GM20000 (cell line): Measurements from ENCODE around the gene LRP1.

Experiments
- DNase-seq: peaks from one replicate; pipeline ENCODE4 v3.0.0; 2012; ENCODE audit warnings: low spot score
- TF ChIP-seq, protein P1 (sequence below): IDR thresholded peaks from 2 replicates; pipeline ENCODE4 v1.5.1; 2012; ENCODE audit warnings: mild to moderate bottlenecking, control low read depth; ENCODE audit errors: extremely low read depth, missing control alignments

LRP1 gene

DNA sequence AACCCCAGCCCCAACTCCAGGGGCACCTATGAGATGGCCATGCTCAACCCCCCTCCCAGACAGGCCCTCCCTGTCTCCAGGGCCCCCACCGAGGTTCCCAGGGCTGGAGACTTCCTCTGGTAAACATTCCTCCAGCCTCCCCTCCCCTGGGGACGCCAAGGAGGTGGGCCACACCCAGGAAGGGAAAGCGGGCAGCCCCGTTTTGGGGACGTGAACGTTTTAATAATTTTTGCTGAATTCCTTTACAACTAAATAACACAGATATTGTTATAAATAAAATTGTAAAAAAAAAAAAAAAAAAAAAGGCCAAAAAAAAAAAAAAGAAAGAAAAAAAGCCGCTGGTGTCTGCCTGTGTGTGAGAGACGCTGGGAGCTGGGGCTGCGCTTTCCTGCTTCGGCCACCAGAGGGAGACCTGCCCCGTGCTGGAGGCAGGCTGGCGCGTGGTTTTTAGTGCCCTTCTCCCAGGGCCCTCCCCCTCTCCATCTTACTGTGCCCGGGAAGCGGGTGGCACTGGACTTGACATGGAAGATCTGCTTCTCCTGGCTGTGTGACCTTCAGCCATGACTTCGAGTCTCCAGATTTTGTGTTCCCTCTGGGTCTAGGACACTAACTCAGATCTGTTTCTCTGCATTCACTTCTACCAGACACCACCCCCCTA lies 84.9 kb downstream of the LRP1 start:
- TF ChIP-seq, protein P1, sequence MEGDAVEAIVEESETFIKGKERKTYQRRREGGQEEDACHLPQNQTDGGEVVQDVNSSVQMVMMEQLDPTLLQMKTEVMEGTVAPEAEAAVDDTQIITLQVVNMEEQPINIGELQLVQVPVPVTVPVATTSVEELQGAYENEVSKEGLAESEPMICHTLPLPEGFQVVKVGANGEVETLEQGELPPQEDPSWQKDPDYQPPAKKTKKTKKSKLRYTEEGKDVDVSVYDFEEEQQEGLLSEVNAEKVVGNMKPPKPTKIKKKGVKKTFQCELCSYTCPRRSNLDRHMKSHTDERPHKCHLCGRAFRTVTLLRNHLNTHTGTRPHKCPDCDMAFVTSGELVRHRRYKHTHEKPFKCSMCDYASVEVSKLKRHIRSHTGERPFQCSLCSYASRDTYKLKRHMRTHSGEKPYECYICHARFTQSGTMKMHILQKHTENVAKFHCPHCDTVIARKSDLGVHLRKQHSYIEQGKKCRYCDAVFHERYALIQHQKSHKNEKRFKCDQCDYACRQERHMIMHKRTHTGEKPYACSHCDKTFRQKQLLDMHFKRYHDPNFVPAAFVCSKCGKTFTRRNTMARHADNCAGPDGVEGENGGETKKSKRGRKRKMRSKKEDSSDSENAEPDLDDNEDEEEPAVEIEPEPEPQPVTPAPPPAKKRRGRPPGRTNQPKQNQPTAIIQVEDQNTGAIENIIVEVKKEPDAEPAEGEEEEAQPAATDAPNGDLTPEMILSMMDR = peak; percentile 95

DNA sequence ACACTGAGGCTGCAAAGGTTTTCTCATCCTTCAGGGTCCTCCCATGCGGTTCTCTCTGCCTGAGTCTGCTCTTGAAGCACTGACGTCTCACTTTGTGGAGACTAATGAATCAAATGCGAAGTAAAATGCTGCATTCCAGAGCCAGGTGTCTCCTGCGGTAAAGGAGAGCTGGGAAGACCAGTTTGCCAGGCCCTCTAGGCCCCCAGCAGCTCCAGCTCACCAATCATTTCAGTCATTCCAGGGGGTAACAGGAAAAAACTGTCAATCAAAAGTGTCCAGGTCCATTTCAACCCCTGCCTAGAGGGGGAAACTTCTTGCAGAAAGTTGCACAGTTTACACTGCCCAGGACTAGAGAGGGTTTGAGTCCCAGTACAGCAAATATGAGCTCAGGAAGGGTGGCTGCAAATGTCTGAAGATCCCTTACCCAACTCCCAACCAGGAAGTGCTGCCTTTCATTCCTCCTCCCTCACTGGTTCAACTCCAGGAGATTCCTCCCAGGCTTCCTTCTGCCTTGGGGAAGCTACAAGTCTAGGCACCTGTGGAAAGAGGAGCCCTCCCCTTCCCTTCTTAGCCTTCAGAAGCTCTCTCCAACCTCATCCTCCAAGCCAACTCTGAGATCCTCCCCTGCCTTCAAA lies 85.6 kb downstream of the LRP1 start:
- TF ChIP-seq, protein P1 = no peak
- DNase-seq = no peak

More for the DNA sequence above, 84.9 kb downstream of the LRP1 start:
- DNase-seq = peak; percentile 92

DNA sequence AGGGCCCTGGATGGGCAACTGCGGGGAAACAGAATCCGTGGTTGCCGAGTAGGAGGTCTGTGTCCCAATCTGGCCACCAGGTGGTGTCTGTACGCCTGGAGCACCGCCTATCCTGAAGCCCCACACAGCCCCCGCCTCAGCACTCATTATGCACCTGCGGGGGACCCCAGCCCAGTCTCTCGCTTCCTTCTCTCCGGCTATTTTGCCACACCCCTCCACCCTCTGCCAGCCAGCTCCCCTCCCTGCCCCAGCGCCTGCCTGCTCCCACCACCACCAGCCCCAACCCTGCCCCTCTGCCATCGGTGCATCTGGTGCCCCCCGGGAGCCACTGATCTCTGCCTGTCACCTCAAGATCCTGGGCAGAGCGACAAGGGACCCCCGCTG lies 86.1 kb downstream of the LRP1 start:
- peak; percentile 86 for DNase-seq

DNA sequence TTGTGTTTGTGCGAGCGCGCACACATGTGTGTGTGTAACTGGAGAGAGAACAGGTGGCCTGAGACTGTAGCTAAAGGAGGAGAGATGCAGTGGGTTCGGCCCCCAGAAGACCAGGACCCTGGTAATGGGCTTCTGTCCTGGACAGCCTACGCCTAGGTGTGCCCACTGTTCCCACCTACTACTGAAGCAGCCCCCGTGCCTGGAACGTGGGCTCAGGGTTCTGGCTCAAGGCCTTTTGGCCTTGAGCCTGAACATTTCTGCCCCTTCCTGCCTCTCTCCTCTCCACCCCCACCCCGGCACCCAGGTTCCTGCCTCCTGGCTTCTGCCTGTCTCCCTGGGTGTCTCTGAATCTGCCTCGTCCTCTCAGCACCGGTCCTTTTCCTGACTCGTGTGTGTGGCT lies 86.8 kb downstream of the LRP1 start:
- no peak for DNase-seq

More for the DNA sequence above, 86.1 kb downstream of the LRP1 start:
- TF ChIP-seq, protein P1 = peak; percentile 82

DNA sequence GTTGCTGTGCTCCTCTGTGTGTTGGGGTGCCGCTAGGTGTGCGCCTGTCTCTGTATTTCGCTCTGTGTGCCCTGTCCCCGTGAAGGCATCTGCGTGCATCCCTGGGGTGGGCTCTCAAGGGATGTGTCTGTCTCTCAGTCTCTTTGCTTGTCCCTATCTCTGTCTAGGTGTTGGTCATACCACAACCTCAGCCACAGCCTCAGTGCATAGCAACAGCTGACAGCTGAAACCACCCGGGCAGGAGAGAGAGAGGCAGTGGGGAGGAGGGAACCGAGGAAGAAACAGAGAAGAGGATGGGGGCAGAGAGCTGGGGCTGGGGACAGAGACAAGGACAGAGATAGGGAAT lies 87.4 kb downstream of the LRP1 start:
- TF ChIP-seq, protein P1 = no peak
- peak; percentile 77 for DNase-seq

More for the DNA sequence above, 86.8 kb downstream of the LRP1 start:
- TF ChIP-seq, protein P1 = no peak

DNA sequence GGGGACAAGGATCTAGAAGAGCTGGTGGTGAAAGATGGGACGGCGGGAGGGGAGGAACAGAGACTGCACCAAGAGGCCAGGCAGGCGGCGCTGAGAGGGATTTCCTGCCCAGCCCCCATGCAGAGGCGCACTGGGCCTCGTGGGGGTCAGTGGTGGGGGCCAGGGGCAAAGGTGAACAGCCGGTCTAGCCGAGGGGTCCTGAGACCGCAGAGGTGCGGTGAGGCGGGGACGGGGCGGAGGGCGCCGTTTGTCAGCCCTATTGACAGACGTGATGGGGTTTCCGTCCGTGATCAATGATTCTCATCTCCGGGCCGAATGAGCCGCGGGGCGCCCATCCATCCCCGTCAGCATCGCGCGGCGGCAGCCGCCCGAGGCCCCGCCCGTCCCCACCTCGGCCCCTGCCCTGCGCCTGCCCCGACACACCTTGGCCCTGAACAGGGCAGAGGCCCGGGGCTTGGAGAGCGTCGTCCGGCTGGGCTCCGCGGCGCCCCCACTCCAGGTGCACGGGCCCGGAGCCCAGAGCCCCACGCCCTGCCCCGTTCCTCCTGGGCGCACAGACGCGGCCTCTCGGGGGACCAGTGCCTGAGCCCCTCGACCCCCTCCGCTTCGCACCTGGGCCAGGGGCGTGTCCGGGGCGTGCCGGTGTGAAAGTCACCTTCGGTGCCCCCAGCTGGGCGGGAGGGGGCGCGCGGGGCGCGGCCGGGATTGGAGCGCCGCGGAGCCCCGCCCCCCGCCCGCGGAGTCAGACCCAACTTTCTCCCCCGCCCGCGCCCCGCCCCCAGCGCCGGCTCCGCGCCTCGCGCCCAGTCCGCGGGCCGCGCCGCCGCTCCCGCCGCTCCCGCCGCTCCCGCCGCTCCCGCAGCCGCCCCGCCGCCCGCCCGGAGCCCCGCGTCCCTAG lies 88.0 kb downstream of the LRP1 start, which contains the start of gene NXPH4:
Gene NXPH4, plus strand, starts transcription at position 781 of the 898 bp plus-strand sequence. CDS start 176 bp downstream, outside the sequence.
- TF ChIP-seq, protein P1 = peak; percentile 25
- DNase-seq = peak; percentile 88
